ENCODE results near the gene ZNF37A.
"Not testable (repeated sequence)": the region's sequence is repeated elsewhere in the genome, so short reads cannot be mapped to it uniquely, and the experiment has no call there.

ZNF37A gene

DNA sequence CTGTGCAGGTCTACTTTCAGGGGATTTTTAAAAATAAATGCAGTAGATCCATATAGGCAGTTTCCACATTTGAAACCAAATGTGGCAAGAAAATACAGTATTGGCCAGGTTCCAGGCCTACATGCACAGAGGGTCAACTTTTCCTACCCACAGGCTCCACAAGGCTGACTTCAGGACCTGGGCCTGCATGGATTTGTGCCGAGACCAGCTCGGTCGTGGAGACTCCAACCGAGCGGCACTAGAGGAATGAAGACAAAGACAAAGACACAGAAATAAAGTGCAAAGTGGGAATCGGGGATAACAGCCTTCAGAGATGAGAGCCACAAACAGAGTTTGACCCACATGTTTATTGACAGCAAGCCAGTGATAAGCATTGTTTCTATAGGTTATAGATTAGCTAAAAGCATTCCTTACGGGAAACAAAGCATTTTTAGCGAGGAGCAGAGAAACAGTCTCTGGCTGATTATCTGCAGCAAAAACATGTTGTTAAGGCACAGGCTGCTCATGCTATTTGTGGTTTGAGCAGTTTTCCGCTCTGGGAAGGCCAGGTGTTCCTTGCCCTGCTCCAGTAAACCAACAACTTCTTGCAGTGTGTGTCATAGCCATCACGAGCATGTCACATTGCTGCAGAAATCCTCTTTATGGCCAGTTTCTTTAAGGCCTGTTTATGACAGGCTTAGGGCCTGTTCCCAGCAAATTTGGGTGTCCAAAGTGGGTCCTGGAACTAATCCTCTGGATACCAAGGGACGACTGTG lies 52.6 kb downstream of the ZNF37A start:
- Histone ChIP-seq H3K27ac (no peak overlapping the region), H3K4me3 (no peak overlapping the region)

DNA sequence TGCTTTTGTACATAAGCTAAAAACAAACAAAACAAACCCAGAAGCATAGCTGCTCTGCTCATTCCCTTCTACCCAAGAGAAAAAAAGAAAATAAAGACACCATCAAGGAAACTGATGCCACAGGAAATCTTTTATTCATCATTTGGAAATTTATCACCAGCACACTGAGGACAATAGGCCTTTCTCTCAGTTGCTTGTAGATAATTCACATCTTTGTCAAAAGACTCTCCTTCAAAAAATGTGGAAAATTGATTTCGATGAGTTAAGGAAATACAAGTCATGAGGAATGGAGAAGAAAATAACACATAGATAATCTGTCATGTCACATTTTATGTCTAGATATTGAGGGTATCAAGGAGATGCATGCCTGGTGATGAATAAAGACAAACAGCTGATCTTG lies 53.5 kb downstream of the ZNF37A start:
- H3K4me3 ChIP-seq, result no peak overlapping the region
- H3K27ac ChIP-seq, result no peak overlapping the region

GRCh38 chr10:38150891-38151463 lies 56.8 kb downstream of the ZNF37A start:
- H3K4me3 ChIP-seq, H3K27ac ChIP-seq: not testable (repeated sequence)

- Histone ChIP-seq H3K4me3 (no peak overlapping the region), H3K27ac (no peak overlapping the region)
Observed at GRCh38 chr10:38156416-38157269, 62.5 kb downstream of the ZNF37A start.

GRCh38 chr10:38157270-38157685 lies 63.1 kb downstream of the ZNF37A start:
- no peak overlapping the region for H3K27ac ChIP-seq
- no peak overlapping the region for H3K4me3 ChIP-seq

- Histone ChIP-seq H3K27ac (no peak overlapping the region), H3K4me3 (no peak overlapping the region)
Observed at GRCh38 chr10:38159004-38159403, 64.9 kb downstream of the ZNF37A start.

DNA sequence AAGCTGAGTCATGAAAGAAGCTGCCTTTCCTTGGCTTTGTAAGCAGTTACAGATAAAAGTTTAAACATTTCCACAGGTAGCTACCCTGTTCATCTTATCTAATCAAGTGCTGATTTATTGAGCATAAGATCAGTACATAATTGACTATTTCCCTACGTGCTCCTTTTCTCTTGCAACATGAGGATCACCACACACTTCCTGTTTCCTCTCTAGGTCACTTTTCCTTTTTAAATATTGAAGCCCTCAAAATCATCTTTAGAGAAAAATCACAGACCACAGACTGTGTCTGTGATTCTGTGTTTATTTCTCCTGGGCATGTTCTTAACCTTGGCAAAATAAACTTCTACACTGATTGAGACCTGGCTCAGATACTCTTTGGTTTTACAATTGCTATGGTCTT lies 69.5 kb downstream of the ZNF37A start:
- Histone ChIP-seq H3K27ac (no peak overlapping the region), H3K4me3 (no peak overlapping the region)

DNA sequence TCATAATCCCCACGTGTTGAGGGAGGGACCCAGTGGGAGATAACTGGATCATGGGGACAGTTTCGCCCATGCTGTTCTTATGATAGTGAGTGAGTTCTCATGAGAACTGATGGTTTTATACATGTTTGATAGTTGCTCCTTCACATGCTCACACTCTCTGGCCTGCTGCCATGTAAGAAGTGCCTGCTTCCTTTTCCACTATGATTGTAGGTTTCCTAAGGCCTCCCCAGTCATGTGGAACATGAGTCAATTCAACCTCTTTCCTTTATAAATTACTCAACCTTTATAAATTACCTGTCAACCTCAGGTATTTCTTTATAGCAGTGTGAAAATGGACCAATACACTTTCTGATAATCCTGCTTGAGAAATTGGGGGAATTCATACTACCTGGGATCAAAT lies 80.2 kb downstream of the ZNF37A start:
- no peak overlapping the region for H3K27ac ChIP-seq
- H3K4me3 ChIP-seq, result no peak overlapping the region

DNA sequence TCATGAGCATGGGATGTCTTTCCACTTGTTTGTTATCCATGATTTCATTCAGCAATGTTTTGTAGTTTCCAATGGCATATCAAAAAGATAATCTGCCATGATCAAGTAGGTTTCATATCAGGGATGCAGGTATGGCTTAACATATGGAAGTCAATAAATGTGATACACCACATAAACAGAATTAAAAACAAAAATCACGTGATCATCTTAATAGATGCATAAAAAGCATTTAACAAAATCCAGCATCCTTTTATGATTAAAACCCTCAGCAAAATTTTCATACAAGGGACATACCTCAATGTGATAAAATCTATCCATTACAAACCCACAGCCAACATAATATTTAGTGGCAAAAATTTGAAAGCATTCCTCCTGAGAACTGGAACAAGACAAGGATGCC lies 90.3 kb downstream of the ZNF37A start:
- Histone ChIP-seq H3K27ac (no peak overlapping the region), H3K4me3 (no peak overlapping the region)
